Measurements from ENCODE around the gene IFRD2. TPM values are rescaled to one million over a fixed set of nuclear protein-coding genes. Genes with fewer than 3 reads are reported as not detected.

The IFRD2 gene
- polyA plus RNA-seq, 1 of the 3 experiments (the other 2 are of a cell fraction), result 73.2 TPM

- Histone ChIP-seq H3F3A (replicated peaks; ENCODE audit: insufficient read depth) (peaks cover 39% of the 10 kb centered on the region), H3K9me3 (no peaks in the 10 kb centered on the region), H3K27me3 (ENCODE audit: insufficient read depth) (no peaks in the 10 kb centered on the region), H3K79me2 (ENCODE audit: insufficient read depth) (peaks cover 100% of the 10 kb centered on the region), H3K36me3 (replicated peaks in 1 of 2; ENCODE audit: control insufficient read depth in 1 of 2, insufficient read depth in 2 of 2, low read length in 1 of 2) (peaks cover 0 to 14% of the 10 kb centered on the region in 2 experiments), H3K9me2 (no peaks in the 10 kb centered on the region), H3K4me3 (ENCODE audit: low read depth in 2 of 2, low read length in 1 of 2) (no peak overlapping the region), H4K20me1 (ENCODE audit: insufficient read depth) (peaks cover 78% of the 10 kb centered on the region), H3K4me1 (ENCODE audit: control insufficient read depth in 1 of 2, insufficient read depth in 2 of 2, low read depth in 1 of 2, low read length in 1 of 2) (peaks cover 20 to 42% of the 10 kb centered on the region in 2 experiments; a peak in 3 of 4 replicates), H3K27ac (ENCODE audit: low read depth in 2 of 2, low read length in 1 of 2) (no peak overlapping the region), H3K9ac (no peak overlapping the region; the same call in 1 of the 2 replicates), H3K4me2 (no peak overlapping the region), H2AFZ (ENCODE audit: low read depth) (no peak overlapping the region)
- POLR2A ChIA-PET, result no interaction called here
- no peak for TF ChIP-seq SIN3A (IDR thresholded peaks at IDR 0.05; ENCODE audit: borderline replicate concordance, low read depth, low read length)
- no peak for TF ChIP-seq FOXM1 (IDR thresholded peaks at IDR 0.05; ENCODE audit: low read depth)
- TF ChIP-seq IRF3 (IDR thresholded peaks at IDR 0.05; ENCODE audit: low read depth, low read length), result no peak
- no peak for TF ChIP-seq EZH2phosphoT487 (IDR thresholded peaks at IDR 0.05; ENCODE audit: borderline replicate concordance, low read depth)
- no peak for TF ChIP-seq RCOR1 (IDR thresholded peaks at IDR 0.05; ENCODE audit: low read length)
- TF ChIP-seq USF2 (IDR thresholded peaks at IDR 0.05; ENCODE audit: borderline replicate concordance, low read depth, low read length), result no peak
- no peak for TF ChIP-seq FOXJ3 (CRISPR knock-in tag; IDR thresholded peaks at IDR 0.05)
- no peak for TF ChIP-seq MAX (IDR thresholded peaks at IDR 0.05; ENCODE audit: low read depth)
- TF ChIP-seq TAF1 (IDR thresholded peaks at IDR 0.05; ENCODE audit: borderline replicate concordance, low read depth, low read length), result no peak
- TF ChIP-seq POLR2AphosphoS5 (IDR thresholded peaks at IDR 0.05; ENCODE audit: low read depth, low read length), result no peak
- no peak for TF ChIP-seq TCF12 (IDR thresholded peaks at IDR 0.05)
- TF ChIP-seq JUND (IDR thresholded peaks at IDR 0.05), result no peak
- no peak for TF ChIP-seq ZBTB33 (IDR thresholded peaks at IDR 0.05; ENCODE audit: borderline replicate concordance, low read depth)
- no peak for TF ChIP-seq GABPA (IDR thresholded peaks at IDR 0.05; ENCODE audit: low read depth)
- no peak for TF ChIP-seq RAD21 (IDR thresholded peaks at IDR 0.05; ENCODE audit: low read length)
- TF ChIP-seq ELF1 (IDR thresholded peaks at IDR 0.05), result no peak
- TF ChIP-seq CHD2 (IDR thresholded peaks at IDR 0.05; ENCODE audit: low read length, partially characterized antibody), result no peak
- TF ChIP-seq FOSL2 (IDR thresholded peaks at IDR 0.05; ENCODE audit: borderline replicate concordance, low read depth), result no peak
- no peak for TF ChIP-seq USF1 (IDR thresholded peaks at IDR 0.05; ENCODE audit: borderline replicate concordance, low read depth)
- WGBS (ENCODE audit: low lambda C conversion rate), result 91% methylated on average over 5 of the region's 7 CpGs
- DNase-seq, result no peak
- CTCF ChIA-PET, result interaction anchor here (0.6 to 61.6 kb wide), 6 partner anchors 7 to 125 kb away, joined by 3 to 1375 read pairs (median 220); partner anchors contain the start of genes GNAI2 and GNAT1
These were observed 50.4 kb downstream of the IFRD2 start for GRCh38 chr3:50241713-50242380.

Data from SK-N-SH (cell line).